ENCODE measurements around the gene ORC3. TPM values are rescaled to one million over a fixed set of nuclear protein-coding genes. Genes with fewer than 3 reads are reported as not detected.

ORC3 gene
- 10 to 100 TPM; 14.5 to 21.4 TPM for total RNA-seq

- Histone ChIP-seq H3K4me3 (peak within 1 kb of the TSS; percentile 92 to 94), H3K27ac (peak within 1 kb of the TSS; percentile 69 to 88), H3K4me1 (peaks cover 0 to 52% of the 10 kb centered on the region in 2 donors), H3K27me3 (no peaks in the 10 kb centered on the region), H3K9me3 (no peaks in the 10 kb centered on the region), H3K36me3 (peaks cover 5% of the 10 kb centered on the region)
- peak; percentile 97 for DNase-seq (ENCODE audit: low spot score)
- TF ChIP-seq, protein P1, sequence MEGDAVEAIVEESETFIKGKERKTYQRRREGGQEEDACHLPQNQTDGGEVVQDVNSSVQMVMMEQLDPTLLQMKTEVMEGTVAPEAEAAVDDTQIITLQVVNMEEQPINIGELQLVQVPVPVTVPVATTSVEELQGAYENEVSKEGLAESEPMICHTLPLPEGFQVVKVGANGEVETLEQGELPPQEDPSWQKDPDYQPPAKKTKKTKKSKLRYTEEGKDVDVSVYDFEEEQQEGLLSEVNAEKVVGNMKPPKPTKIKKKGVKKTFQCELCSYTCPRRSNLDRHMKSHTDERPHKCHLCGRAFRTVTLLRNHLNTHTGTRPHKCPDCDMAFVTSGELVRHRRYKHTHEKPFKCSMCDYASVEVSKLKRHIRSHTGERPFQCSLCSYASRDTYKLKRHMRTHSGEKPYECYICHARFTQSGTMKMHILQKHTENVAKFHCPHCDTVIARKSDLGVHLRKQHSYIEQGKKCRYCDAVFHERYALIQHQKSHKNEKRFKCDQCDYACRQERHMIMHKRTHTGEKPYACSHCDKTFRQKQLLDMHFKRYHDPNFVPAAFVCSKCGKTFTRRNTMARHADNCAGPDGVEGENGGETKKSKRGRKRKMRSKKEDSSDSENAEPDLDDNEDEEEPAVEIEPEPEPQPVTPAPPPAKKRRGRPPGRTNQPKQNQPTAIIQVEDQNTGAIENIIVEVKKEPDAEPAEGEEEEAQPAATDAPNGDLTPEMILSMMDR (IDR thresholded peaks at IDR 0.05) = no peak
Observed at GRCh38 chr6:87589693-87590416, at the start of gene ORC3, which contains the start of gene RARS2. ORC3 (plus strand) TSS chr6:87590135; CDS start chr6:87590169, 34 bp downstream. RARS2 (minus strand) TSS chr6:87589987; CDS start chr6:87589957, 30 bp downstream.

GRCh38 chr6:87540539-87540938, 49.4 kb upstream of the ORC3 start:
- Histone ChIP-seq H3K27me3 (no peaks in the 10 kb centered on the region), H3K4me3 (no peak overlapping the region), H3K4me1 (peaks cover 0 to 6% of the 10 kb centered on the region in 2 donors), H3K36me3 (peaks cover 20% of the 10 kb centered on the region), H3K27ac (no peak overlapping the region), H3K9me3 (no peaks in the 10 kb centered on the region)
- no peak for DNase-seq (ENCODE audit: low spot score)
- TF ChIP-seq, protein P1 (IDR thresholded peaks at IDR 0.05) = no peak

- H3K9me3 ChIP-seq = no peaks in the 10 kb centered on the region
- peaks cover 20% of the 10 kb centered on the region for H3K36me3 ChIP-seq
- peaks cover 0 to 6% of the 10 kb centered on the region in 2 donors for H3K4me1 ChIP-seq
- no peak for DNase-seq (ENCODE audit: low spot score)
- H3K4me3 ChIP-seq = no peak overlapping the region
- peak overlapping the region in 1 of 2 donors; percentile 38 for H3K27ac ChIP-seq
- no peaks in the 10 kb centered on the region for H3K27me3 ChIP-seq
- TF ChIP-seq, protein P1 (IDR thresholded peaks at IDR 0.05) = no peak
Observed at GRCh38 chr6:87541041-87541440, 48.9 kb upstream of the ORC3 start.

DNA sequence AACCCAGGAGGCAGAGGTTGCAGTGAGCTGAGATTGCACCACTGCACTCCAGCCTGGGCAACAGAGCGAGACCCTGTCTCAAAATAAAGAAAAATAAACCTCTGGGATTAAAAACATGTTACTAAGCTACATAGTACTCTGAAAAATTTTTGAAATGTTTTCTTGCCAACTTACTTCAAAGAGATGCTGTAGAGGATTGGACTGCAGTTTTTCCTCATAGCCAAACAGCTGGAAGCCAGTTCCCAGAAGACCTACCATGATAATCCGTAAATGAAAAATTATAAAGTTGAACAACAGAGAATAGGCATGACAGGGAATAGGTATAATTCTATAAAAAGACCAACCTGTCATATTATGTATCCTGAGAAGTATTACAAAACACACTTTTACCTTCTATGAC, 48.2 kb upstream of the ORC3 start:
- no peaks in the 10 kb centered on the region for H3K9me3 ChIP-seq
- peaks cover 0 to 6% of the 10 kb centered on the region in 2 donors for H3K4me1 ChIP-seq
- DNase-seq (ENCODE audit: low spot score) = no peak
- peaks cover 20% of the 10 kb centered on the region for H3K36me3 ChIP-seq
- TF ChIP-seq, protein P1 (IDR thresholded peaks at IDR 0.05) = no peak
- H3K4me3 ChIP-seq = no peak overlapping the region
- H3K27ac ChIP-seq = no peak overlapping the region
- H3K27me3 ChIP-seq = no peaks in the 10 kb centered on the region

- Histone ChIP-seq H3K9me3 (no peaks in the 10 kb centered on the region), H3K4me1 (peaks cover 0 to 6% of the 10 kb centered on the region in 2 donors), H3K36me3 (peaks cover 20% of the 10 kb centered on the region), H3K4me3 (no peak overlapping the region), H3K27me3 (no peaks in the 10 kb centered on the region), H3K27ac (no peak overlapping the region)
- TF ChIP-seq, protein P1 (IDR thresholded peaks at IDR 0.05) = no peak
- DNase-seq (ENCODE audit: low spot score) = no peak
Observed at GRCh38 chr6:87543696-87544473, 46.0 kb upstream of the ORC3 start.

All from right atrium auricular region (tissue), 2 donors.